H9 (cell line): ENCODE data around the gene SCD5. TPM values are rescaled to one million over a fixed set of nuclear protein-coding genes. Genes with fewer than 3 reads are reported as not detected.

Experiments used
- DNase-seq: peaks from one replicate; pipeline ENCODE4 v3.0.0-alpha.2; 2017
- H2AFZ ChIP-seq: one replicate; pipeline ENCODE4 v1.6.1; 2013; ENCODE audit warnings: mild to moderate bottlenecking, low read length, control low read depth, moderate library complexity
- H2AK5ac ChIP-seq: 2 replicates; pipeline ENCODE4 v1.6.1; 2013; ENCODE audit warnings: low read length, control low read depth, mixed read lengths; ENCODE audit not compliant: insufficient read length
- H2BK120ac ChIP-seq: one replicate; pipeline ENCODE4 v1.6.1; 2013; ENCODE audit warnings: low read depth, mild to moderate bottlenecking, low read length, control low read depth, inconsistent platforms; ENCODE audit not compliant: poor library complexity, severe bottlenecking
- H2BK12ac ChIP-seq: 2 replicates; pipeline ENCODE4 v1.6.1; 2013; ENCODE audit warnings: low read length, control low read depth, mixed read lengths, low read depth; ENCODE audit not compliant: insufficient read length
- H2BK15ac ChIP-seq: 2 replicates; pipeline ENCODE4 v1.6.1; 2013; ENCODE audit warnings: low read depth, low read length, control low read depth
- H2BK20ac ChIP-seq: one replicate; pipeline ENCODE4 v1.6.1; 2013; ENCODE audit warnings: low read depth, mild to moderate bottlenecking, low read length, control low read depth, inconsistent platforms; ENCODE audit not compliant: poor library complexity, severe bottlenecking
- H2BK5ac ChIP-seq: 2 replicates; pipeline ENCODE4 v1.6.1; 2013; ENCODE audit warnings: low read length, control low read depth, mixed read lengths; ENCODE audit not compliant: insufficient read length
- H3K14ac ChIP-seq: 2 replicates; pipeline ENCODE4 v1.6.1; 2013; ENCODE audit warnings: low read length, control low read depth; ENCODE audit not compliant: insufficient read depth
- H3K18ac ChIP-seq: 2 replicates; pipeline ENCODE4 v1.6.1; 2013; ENCODE audit warnings: low read depth, mild to moderate bottlenecking, mixed read lengths, low read length, control low read depth; ENCODE audit not compliant: insufficient read length
- H3K23ac ChIP-seq: 2 replicates; pipeline ENCODE4 v1.6.1; 2013; ENCODE audit warnings: low read length, control low read depth, mixed read lengths, low read depth; ENCODE audit not compliant: insufficient read length
- H3K23me2 ChIP-seq: 2 replicates; pipeline ENCODE4 v1.6.1; 2013; ENCODE audit warnings: low read depth, mild to moderate bottlenecking, mixed read lengths, low read length, control low read depth; ENCODE audit not compliant: insufficient read length, poor library complexity, severe bottlenecking
- H3K27ac ChIP-seq: 2 replicates; pipeline ENCODE4 v1.5.1; 2013; ENCODE audit warnings: low read length, control low read depth, mixed read lengths, low read depth; ENCODE audit not compliant: insufficient read length
- H3K27me3 ChIP-seq: 2 replicates; pipeline ENCODE4 v1.6.1; 2013; ENCODE audit warnings: low read length, control low read depth, inconsistent platforms; ENCODE audit not compliant: insufficient read depth
- H3K4ac ChIP-seq: 2 replicates; pipeline ENCODE4 v1.6.1; 2013; ENCODE audit warnings: low read depth, mild to moderate bottlenecking, control low read depth, inconsistent platforms, low read length, moderate library complexity
- H3K4me1 ChIP-seq: 2 replicates; pipeline ENCODE4 v1.6.1; 2013; ENCODE audit warnings: low read length, control low read depth, inconsistent platforms; ENCODE audit not compliant: insufficient read depth
- H3K4me2 ChIP-seq: 2 replicates; pipeline ENCODE4 v1.6.1; 2013; ENCODE audit warnings: low read length, control low read depth, mixed read lengths; ENCODE audit not compliant: insufficient read length, insufficient read depth
- H3K56ac ChIP-seq: 2 replicates; pipeline ENCODE4 v1.6.1; 2013; ENCODE audit warnings: low read depth, mild to moderate bottlenecking, mixed read lengths, low read length, control low read depth; ENCODE audit not compliant: insufficient read length
- H3K79me1 ChIP-seq: 2 replicates; pipeline ENCODE4 v1.6.1; 2013; ENCODE audit warnings: low read depth, mild to moderate bottlenecking, moderate library complexity, low read length, control low read depth, inconsistent platforms; ENCODE audit not compliant: insufficient read depth, poor library complexity, severe bottlenecking
- H3K79me2 ChIP-seq: 2 replicates; pipeline ENCODE4 v1.6.1; 2013; ENCODE audit warnings: low read length, control low read depth, inconsistent platforms; ENCODE audit not compliant: insufficient read depth
- H3K9ac ChIP-seq: 2 replicates; pipeline ENCODE4 v1.6.1; 2013; ENCODE audit warnings: low read length, control low read depth, mixed read lengths; ENCODE audit not compliant: insufficient read length; ENCODE audit errors: extremely low read depth
- H3K9me3 ChIP-seq: one replicate; pipeline ENCODE4 v1.6.1; 2013; ENCODE audit warnings: low read depth, low read length, inconsistent platforms; ENCODE audit not compliant: control insufficient read depth
- H3T11ph ChIP-seq: one replicate; pipeline ENCODE4 v1.6.1; 2013; ENCODE audit warnings: mild to moderate bottlenecking, low read length, control low read depth, inconsistent platforms
- H4K20me1 ChIP-seq: one replicate; pipeline ENCODE4 v1.6.1; 2013; ENCODE audit not compliant: control insufficient read depth, insufficient read length, insufficient read depth
- H4K5ac ChIP-seq: 2 replicates; pipeline ENCODE4 v1.6.1; 2013; ENCODE audit warnings: low read depth, mild to moderate bottlenecking, mixed read lengths, low read length, control low read depth; ENCODE audit not compliant: insufficient read length
- H4K8ac ChIP-seq: replicated peaks from 2 replicates; pipeline ENCODE4 v1.6.1; 2013; ENCODE audit warnings: low read length, control low read depth, mixed read lengths, low read depth; ENCODE audit not compliant: insufficient read length
- H4K91ac ChIP-seq: 2 replicates; pipeline ENCODE4 v1.6.1; 2013; ENCODE audit warnings: low read depth, mild to moderate bottlenecking, moderate library complexity, mixed read lengths, low read length, control low read depth; ENCODE audit not compliant: insufficient read length
- H3K27ac Mint-ChIP-seq, 3 experiments: 2 replicates in 2 of 3; 3 replicates in 1 of 3; pipeline ENCODE4 v1.8.0; 2020 to 2021; ENCODE audit warnings: mixed read lengths in 3 of 3, mild to moderate bottlenecking in 1 of 3, moderate library complexity in 1 of 3
- H3K27me3 Mint-ChIP-seq: 2 replicates; pipeline ENCODE4 v1.8.0; 2021; ENCODE audit warnings: low read depth, mild to moderate bottlenecking, moderate library complexity, mixed read lengths
- H3K36me3 Mint-ChIP-seq, 3 experiments: 2 replicates in 2 of 3; 3 replicates in 1 of 3; pipeline ENCODE4 v1.8.0; 2020 to 2021; ENCODE audit warnings: low read depth in 3 of 3, mixed read lengths in 3 of 3; ENCODE audit not compliant: insufficient read depth in 1 of 3
- H3K4me1 Mint-ChIP-seq, 2 experiments: 2 replicates each; pipeline ENCODE4 v1.8.0; 2020; ENCODE audit warnings: mixed read lengths in 2 of 2
- H3K4me3 Mint-ChIP-seq, 2 experiments: 2 replicates in 1 of 2; 3 replicates in 1 of 2; pipeline ENCODE4 v1.8.0; 2020 to 2021; ENCODE audit warnings: mild to moderate bottlenecking in 2 of 2, mixed read lengths in 2 of 2, moderate library complexity in 1 of 2
- H3K9me3 Mint-ChIP-seq, 2 experiments: 2 replicates in 1 of 2; 3 replicates in 1 of 2; pipeline ENCODE4 v1.8.0; 2020; ENCODE audit warnings: mild to moderate bottlenecking in 2 of 2, mixed read lengths in 2 of 2, moderate library complexity in 1 of 2
- WGBS: extraction: QIAGEN DNeasy Blood & Tissue Kit; methylation state at CpG from one replicate; pipeline ENCODE4 v1.1.7; 2013; ENCODE audit warnings: missing lambda C conversion rate, low lambda C conversion rate, mixed read lengths; ENCODE audit not compliant: insufficient read length; ENCODE audit errors: extremely low coverage; 5-methylcytosine and 5-hydroxymethylcytosine counted together
- total RNA-seq: library from RNA; stranded (reverse); gene quantifications from 2 replicates; pipeline ENCODE4 v1.2.1, GENCODE V29; 2021
- TF ChIP-seq, protein P1 (sequence below): fragments of 200-600 bp; sonication (generic); conservative IDR thresholded peaks from 3 replicates; pipeline ENCODE4 v1.8.0; 2021; ENCODE audit warnings: antibody characterized with exemption, mild to moderate bottlenecking

SCD5 gene
- total RNA-seq, 1 experiment from 2014 or later: 0.68 TPM

DNA sequence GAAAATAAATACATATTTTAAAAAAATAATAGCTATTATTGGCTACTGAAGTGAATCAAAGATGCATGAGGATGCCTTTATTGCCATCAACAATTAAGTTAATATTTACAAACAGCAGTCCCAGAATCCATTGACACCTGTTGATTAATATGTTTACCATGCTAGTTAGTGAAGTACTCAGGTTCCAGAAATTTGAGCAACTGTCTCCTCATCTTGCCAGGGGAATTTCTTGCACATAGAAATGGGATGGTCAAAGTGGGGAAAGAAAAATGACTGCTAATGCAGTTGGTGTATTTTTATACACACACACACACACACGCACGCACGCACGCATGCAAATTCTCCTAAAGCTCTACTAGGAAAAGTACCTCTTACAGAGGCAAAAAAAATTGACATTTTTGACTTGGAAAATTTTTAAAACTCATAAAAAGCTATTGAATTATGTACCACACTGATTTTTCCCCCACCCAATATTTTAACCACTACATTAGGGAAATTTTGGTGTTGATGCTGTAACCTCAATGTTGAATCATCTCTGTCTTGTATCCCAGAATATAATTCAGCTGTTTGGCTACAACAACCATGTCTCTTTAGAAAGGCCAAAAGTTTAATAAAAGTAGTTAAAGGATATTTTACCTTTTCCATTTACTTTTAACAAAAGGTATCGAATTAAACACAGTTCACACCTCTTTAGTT is 131.5 kb downstream of the SCD5 start:
- no peaks in the 10 kb centered on the region for H3K27me3 ChIP-seq
- no peak overlapping the region for H2BK5ac ChIP-seq
- H3K27ac Mint-ChIP-seq: no peak overlapping the region
- no peaks in the 10 kb centered on the region for H3K23me2 ChIP-seq
- no peak overlapping the region for H2BK12ac ChIP-seq
- no peak overlapping the region for H3K9ac ChIP-seq
- no peaks in the 10 kb centered on the region for H3K9me3 ChIP-seq
- no peak overlapping the region for H3K18ac ChIP-seq
- H3K14ac ChIP-seq: no peak overlapping the region
- peaks cover 18 to 20% of the 10 kb centered on the region in 2 experiments for H3K4me1 Mint-ChIP-seq
- no peak overlapping the region for H2BK120ac ChIP-seq
- H3K79me2 ChIP-seq: no peaks in the 10 kb centered on the region
- H3T11ph ChIP-seq: no peak overlapping the region
- no peak overlapping the region for H2AFZ ChIP-seq
- no peak overlapping the region for H4K91ac ChIP-seq
- H2BK15ac ChIP-seq: no peak overlapping the region
- no peak overlapping the region for H3K4me2 ChIP-seq
- H3K23ac ChIP-seq: no peak overlapping the region
- H2BK20ac ChIP-seq: no peak overlapping the region
- H4K5ac ChIP-seq: no peak overlapping the region
- no peaks in the 10 kb centered on the region for H3K9me3 Mint-ChIP-seq
- H3K56ac ChIP-seq: no peak overlapping the region
- no CpG with 5 or more reads among the region's 5 CpGs for WGBS
- no peak overlapping the region for H3K4ac ChIP-seq
- no peaks in the 10 kb centered on the region for H3K79me1 ChIP-seq
- H3K36me3 Mint-ChIP-seq: no peaks in the 10 kb centered on the region
- H3K4me1 ChIP-seq: no peaks in the 10 kb centered on the region
- no peaks in the 10 kb centered on the region for H4K20me1 ChIP-seq
- TF ChIP-seq, protein P1, sequence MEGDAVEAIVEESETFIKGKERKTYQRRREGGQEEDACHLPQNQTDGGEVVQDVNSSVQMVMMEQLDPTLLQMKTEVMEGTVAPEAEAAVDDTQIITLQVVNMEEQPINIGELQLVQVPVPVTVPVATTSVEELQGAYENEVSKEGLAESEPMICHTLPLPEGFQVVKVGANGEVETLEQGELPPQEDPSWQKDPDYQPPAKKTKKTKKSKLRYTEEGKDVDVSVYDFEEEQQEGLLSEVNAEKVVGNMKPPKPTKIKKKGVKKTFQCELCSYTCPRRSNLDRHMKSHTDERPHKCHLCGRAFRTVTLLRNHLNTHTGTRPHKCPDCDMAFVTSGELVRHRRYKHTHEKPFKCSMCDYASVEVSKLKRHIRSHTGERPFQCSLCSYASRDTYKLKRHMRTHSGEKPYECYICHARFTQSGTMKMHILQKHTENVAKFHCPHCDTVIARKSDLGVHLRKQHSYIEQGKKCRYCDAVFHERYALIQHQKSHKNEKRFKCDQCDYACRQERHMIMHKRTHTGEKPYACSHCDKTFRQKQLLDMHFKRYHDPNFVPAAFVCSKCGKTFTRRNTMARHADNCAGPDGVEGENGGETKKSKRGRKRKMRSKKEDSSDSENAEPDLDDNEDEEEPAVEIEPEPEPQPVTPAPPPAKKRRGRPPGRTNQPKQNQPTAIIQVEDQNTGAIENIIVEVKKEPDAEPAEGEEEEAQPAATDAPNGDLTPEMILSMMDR: no peak
- H3K27ac ChIP-seq: no peak overlapping the region
- no peak for DNase-seq
- H4K8ac ChIP-seq: no peak overlapping the region
- H2AK5ac ChIP-seq: no peak overlapping the region
- H3K4me3 Mint-ChIP-seq: no peak overlapping the region
- H3K27me3 Mint-ChIP-seq: peaks cover 13% of the 10 kb centered on the region
